ENCODE measurements around the gene SCYL2. TPM values are rescaled to one million over a fixed set of nuclear protein-coding genes. Genes with fewer than 3 reads are reported as not detected.
"Not testable (repeated sequence)": the region's sequence is repeated elsewhere in the genome, so short reads cannot be mapped to it uniquely, and the experiment has no call there.

SCYL2 gene
- total and polyA plus RNA-seq, 4 donors = 17.3 to 46.2 (median 32.9) TPM

DNA sequence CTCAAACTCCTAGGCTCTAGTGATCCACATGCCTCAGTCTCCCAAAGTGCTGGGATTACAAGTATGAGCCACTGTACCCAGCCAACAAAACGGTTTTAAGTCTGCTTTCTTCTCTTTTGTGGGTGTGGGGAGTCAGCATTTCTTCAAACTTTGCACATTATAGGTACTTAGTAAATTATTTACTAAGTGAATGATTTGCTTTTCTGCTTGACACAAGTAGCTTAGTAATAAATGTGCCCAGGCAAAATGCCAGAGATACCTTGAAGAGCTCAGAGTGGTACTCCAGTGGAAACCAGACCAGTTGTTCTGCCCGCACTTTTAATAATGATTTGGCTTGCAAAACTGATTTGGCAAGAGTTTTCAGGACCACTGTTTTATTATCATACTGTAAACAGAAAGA is 15.1 kb upstream of the SCYL2 start:
- H3K9me3 ChIP-seq (ENCODE audit: control insufficient read depth, low read length) = no peaks in the 10 kb centered on the region
- intact Hi-C loops (cut with DNase I) = no loop called here
- H3K27ac ChIP-seq (ENCODE audit: low read depth in 1 of 2, low read length in 2 of 2) = no peak overlapping the region
- DNase-seq = no peak
- H3K36me3 ChIP-seq (ENCODE audit: control insufficient read depth in 1 of 2, insufficient read depth in 2 of 2, low read length in 1 of 2) = no peaks in the 10 kb centered on the region
- H3K4me1 ChIP-seq (ENCODE audit: control insufficient read depth in 1 of 2, insufficient read depth in 2 of 2, low read length in 2 of 2) = no peaks in the 10 kb centered on the region
- no peak overlapping the region for H3K4me3 ChIP-seq (ENCODE audit: low read length in 2 of 2)
- no peaks in the 10 kb centered on the region for H3K27me3 ChIP-seq (ENCODE audit: control insufficient read depth in 1 of 2, insufficient read depth in 2 of 2, low read length in 1 of 2)
- WGBS, 2 donors = 75 to 79% methylated on average over 2 of the region's 2 CpGs
- no peak for ATAC-seq (ENCODE audit: low FRiP score)

DNA sequence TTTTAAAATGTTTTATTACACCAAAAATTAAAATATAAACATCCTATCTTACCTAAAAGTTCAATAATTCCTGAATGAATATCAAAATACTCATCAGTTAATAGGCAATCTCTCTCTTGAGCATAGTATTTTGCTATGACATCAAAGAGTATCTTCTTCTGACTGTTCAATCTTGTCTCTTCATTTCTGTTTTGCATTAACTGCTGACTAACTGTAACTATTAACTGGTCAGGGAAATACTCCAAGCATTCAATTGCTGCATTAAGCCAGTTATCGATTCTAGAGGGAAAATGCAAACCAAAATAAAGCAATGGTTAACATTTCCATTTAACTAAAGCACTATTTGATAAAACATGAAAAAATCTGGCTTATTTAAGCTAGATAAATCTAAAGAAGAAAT is 13.5 kb upstream of the SCYL2 start:
- H3K27me3 ChIP-seq (ENCODE audit: control insufficient read depth in 1 of 2, insufficient read depth in 2 of 2, low read length in 1 of 2) = no peaks in the 10 kb centered on the region
- DNase-seq (no peak), ATAC-seq (ENCODE audit: low FRiP score) (no peak)
- intact Hi-C loops (cut with DNase I) = no loop called here
- H3K9me3 ChIP-seq (ENCODE audit: control insufficient read depth, low read length) = no peaks in the 10 kb centered on the region
- 93% methylated on average over 1 of the region's 1 CpG for WGBS, 2 donors
- H3K4me1 ChIP-seq (ENCODE audit: control insufficient read depth in 1 of 2, insufficient read depth in 2 of 2, low read length in 2 of 2) = no peaks in the 10 kb centered on the region
- no peaks in the 10 kb centered on the region for H3K36me3 ChIP-seq (ENCODE audit: control insufficient read depth in 1 of 2, insufficient read depth in 2 of 2, low read length in 1 of 2)
- H3K27ac ChIP-seq (ENCODE audit: low read depth in 1 of 2, low read length in 2 of 2) = no peak overlapping the region
- H3K4me3 ChIP-seq (ENCODE audit: low read length in 2 of 2) = no peak overlapping the region

DNA sequence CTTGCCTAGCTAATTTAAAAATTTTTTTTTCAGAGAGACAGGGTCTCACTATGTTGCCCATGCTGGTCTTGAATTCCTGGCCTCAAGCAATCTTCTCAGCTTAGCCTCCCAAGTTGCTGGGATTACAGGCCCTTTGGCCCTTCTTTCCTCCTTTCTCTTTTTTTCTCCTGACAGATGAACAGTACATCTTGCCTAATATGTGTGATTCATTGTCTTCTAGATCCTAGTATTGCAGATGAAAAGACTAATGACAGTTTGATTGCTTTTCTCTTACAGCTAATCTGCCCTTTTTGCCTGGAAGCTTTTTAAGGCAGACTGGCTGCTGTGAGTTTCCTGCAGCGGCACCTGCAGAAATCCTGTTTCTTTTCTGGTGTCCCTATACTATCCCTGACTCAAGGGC is 12.1 kb upstream of the SCYL2 start:
- no peak overlapping the region for H3K27ac ChIP-seq (ENCODE audit: low read depth in 1 of 2, low read length in 2 of 2)
- H3K4me3 ChIP-seq (ENCODE audit: low read length in 2 of 2) = no peak overlapping the region
- no peak for ATAC-seq (ENCODE audit: low FRiP score)
- 91 to 97% methylated on average over 1 of the region's 1 CpG for WGBS, 2 donors
- no peaks in the 10 kb centered on the region for H3K27me3 ChIP-seq (ENCODE audit: control insufficient read depth in 1 of 2, insufficient read depth in 2 of 2, low read length in 1 of 2)
- DNase-seq = no peak
- H3K9me3 ChIP-seq (ENCODE audit: control insufficient read depth, low read length) = no peaks in the 10 kb centered on the region
- intact Hi-C loops (cut with DNase I) = no loop called here
- H3K4me1 ChIP-seq (ENCODE audit: control insufficient read depth in 1 of 2, insufficient read depth in 2 of 2, low read length in 2 of 2) = no peaks in the 10 kb centered on the region
- H3K36me3 ChIP-seq (ENCODE audit: control insufficient read depth in 1 of 2, insufficient read depth in 2 of 2, low read length in 1 of 2) = no peaks in the 10 kb centered on the region

DNA sequence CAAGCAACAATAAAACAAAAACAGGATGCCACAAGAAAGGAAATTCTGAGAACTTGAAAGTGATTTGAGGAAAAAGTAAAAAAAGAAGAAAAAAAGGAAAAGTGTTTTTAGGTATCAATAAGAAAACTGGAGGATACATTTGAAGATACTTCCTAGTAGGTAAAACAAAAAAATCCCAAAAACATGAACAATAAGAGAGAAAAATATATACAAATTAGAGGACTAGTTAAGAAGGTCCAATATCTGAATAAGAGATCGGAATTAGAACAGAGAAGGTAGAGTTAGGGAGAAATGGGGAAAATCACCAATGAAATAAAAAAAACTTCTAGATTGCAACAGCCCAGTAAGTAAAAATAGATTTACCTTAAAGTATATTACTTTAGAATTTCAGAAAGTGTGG is 8.8 kb upstream of the SCYL2 start:
- Histone ChIP-seq H3K9me3 (ENCODE audit: control insufficient read depth, low read length) (no peaks in the 10 kb centered on the region), H3K27ac (ENCODE audit: low read depth in 1 of 2, low read length in 2 of 2) (no peak overlapping the region), H3K4me1 (ENCODE audit: control insufficient read depth in 1 of 2, insufficient read depth in 2 of 2, low read length in 2 of 2) (no peaks in the 10 kb centered on the region), H3K27me3 (ENCODE audit: control insufficient read depth in 1 of 2, insufficient read depth in 2 of 2, low read length in 1 of 2) (no peaks in the 10 kb centered on the region), H3K4me3 (ENCODE audit: low read length in 2 of 2) (no peak overlapping the region), H3K36me3 (ENCODE audit: control insufficient read depth in 1 of 2, insufficient read depth in 2 of 2, low read length in 1 of 2) (no peaks in the 10 kb centered on the region)
- DNase-seq (no peak), ATAC-seq (ENCODE audit: low FRiP score) (no peak)
- 96 to 99% methylated on average over 1 of the region's 1 CpG for WGBS, 2 donors
- intact Hi-C loops (cut with DNase I) = no loop called here

DNA sequence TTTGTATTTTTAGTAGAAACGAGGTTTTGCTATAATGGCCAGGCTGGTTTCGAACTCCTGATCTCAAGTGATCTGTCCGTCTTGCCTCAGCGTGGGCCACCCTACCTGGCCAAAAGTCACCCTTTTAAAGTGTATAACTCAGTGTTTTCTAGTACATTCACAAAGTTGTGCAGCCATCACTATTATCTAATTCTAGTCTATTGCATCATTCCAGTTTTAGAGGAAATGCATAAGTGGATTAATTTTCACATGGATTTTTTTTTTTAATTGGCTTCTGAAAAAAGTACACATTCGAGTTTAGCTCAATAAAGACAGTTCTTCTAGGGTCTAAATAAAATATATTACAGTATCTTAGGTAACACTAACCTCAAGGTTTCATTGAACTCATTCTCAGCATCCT is 3.8 kb upstream of the SCYL2 start:
- ATAC-seq (ENCODE audit: low FRiP score) (no peak), DNase-seq (no peak)
- Histone ChIP-seq H3K4me1 (ENCODE audit: control insufficient read depth in 1 of 2, insufficient read depth in 2 of 2, low read length in 2 of 2) (no peaks in the 10 kb centered on the region), H3K27ac (ENCODE audit: low read depth in 1 of 2, low read length in 2 of 2) (no peak overlapping the region), H3K4me3 (ENCODE audit: low read length in 2 of 2) (no peak overlapping the region), H3K9me3 (ENCODE audit: control insufficient read depth, low read length) (no peaks in the 10 kb centered on the region), H3K27me3 (ENCODE audit: control insufficient read depth in 1 of 2, insufficient read depth in 2 of 2, low read length in 1 of 2) (no peaks in the 10 kb centered on the region), H3K36me3 (ENCODE audit: control insufficient read depth in 1 of 2, insufficient read depth in 2 of 2, low read length in 1 of 2) (no peaks in the 10 kb centered on the region)
- WGBS, 2 donors = 87 to 91% methylated on average over 5 of the region's 5 CpGs
- intact Hi-C loops (cut with DNase I) = no loop called here

DNA sequence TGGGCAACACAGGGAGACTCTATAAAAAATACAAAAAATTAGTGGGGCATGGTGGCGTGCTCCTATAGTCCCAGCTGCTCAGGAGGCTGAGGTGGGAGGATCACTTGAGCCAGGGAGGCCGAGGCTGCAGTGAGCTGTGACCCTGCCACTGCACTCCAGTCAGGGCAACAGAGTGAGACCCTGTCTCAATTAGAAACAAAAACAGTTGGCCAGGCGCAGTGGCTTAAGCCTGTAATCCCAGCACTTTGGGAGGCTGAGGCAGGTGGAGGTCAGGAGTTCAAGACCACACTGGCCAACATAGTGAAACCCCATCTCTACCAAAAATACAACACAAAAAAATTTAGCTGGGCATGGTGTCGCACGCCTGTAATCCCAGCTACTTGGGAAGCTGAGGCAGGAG is 1.9 kb upstream of the SCYL2 start:
- ATAC-seq (ENCODE audit: low FRiP score); H3K36me3 ChIP-seq (ENCODE audit: control insufficient read depth in 1 of 2, insufficient read depth in 2 of 2, low read length in 1 of 2); H3K27ac ChIP-seq (ENCODE audit: low read depth in 1 of 2, low read length in 2 of 2); DNase-seq; H3K4me1 ChIP-seq (ENCODE audit: control insufficient read depth in 1 of 2, insufficient read depth in 2 of 2, low read length in 2 of 2); H3K27me3 ChIP-seq (ENCODE audit: control insufficient read depth in 1 of 2, insufficient read depth in 2 of 2, low read length in 1 of 2); H3K9me3 ChIP-seq (ENCODE audit: control insufficient read depth, low read length); H3K4me3 ChIP-seq (ENCODE audit: low read length in 2 of 2); intact Hi-C loops (cut with DNase I): not testable (repeated sequence)
- 95 to 97% methylated on average over 5 of the region's 5 CpGs for WGBS, 2 donors

DNA sequence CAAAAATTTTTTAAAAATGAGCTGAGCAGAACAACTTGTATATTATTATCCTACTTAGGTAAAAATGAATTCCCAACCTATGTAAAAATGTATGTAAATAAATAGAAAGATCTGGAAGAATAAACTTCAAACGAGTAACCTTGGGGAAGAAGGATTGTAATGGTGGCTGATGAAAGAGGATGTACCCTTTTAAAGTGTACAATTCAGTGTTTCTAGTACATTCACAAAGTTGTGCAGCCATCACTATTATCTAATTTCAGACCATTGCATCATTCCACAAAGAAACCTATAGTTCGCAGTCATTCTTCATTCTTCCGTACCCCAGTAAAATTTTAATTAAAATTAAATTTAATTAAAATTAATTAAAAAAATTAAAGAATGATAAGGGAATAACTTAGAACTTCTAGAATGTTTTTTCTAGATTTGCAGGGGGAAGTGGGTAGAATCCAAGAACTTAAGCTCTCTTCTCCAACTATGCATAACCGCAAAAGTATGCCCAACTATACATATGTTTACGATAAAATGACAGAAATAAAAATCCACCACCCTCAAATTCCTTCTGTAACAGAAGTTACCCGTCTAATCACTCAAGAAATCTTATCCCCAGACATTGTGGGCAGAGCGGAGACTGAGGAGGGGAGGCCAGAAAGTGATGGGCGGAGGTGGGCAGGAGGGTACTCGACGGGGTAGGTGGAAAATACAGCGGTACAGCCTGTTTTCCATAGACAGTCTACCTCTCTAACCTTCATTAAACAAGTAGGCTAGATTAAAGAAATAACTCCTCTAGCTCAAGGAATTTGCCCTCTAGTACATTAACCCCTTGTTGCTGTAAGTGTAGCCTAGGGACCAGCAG is 1.0 kb upstream of the SCYL2 start:
- Histone ChIP-seq H3K4me3 (ENCODE audit: low read length in 2 of 2) (peak overlapping the region in 1 of 2 donors; percentile 66), H3K27me3 (ENCODE audit: control insufficient read depth in 1 of 2, insufficient read depth in 2 of 2, low read length in 1 of 2) (no peaks in the 10 kb centered on the region), H3K4me1 (ENCODE audit: control insufficient read depth in 1 of 2, insufficient read depth in 2 of 2, low read length in 2 of 2) (peaks cover 0 to 5% of the 10 kb centered on the region in 2 donors), H3K27ac (ENCODE audit: low read depth in 1 of 2, low read length in 2 of 2) (no peak overlapping the region), H3K9me3 (ENCODE audit: control insufficient read depth, low read length) (no peaks in the 10 kb centered on the region), H3K36me3 (ENCODE audit: control insufficient read depth in 1 of 2, insufficient read depth in 2 of 2, low read length in 1 of 2) (no peaks in the 10 kb centered on the region)
- 55 to 62% methylated on average over 11 of the region's 11 CpGs for whole genome bisulfite sequencing, 2 donors
- peak in 1 of 2 donors; percentile 40 for DNase-seq
- intact Hi-C loops (cut with DNase I) = no loop called here
- no peak for ATAC-seq (ENCODE audit: low FRiP score)

DNA sequence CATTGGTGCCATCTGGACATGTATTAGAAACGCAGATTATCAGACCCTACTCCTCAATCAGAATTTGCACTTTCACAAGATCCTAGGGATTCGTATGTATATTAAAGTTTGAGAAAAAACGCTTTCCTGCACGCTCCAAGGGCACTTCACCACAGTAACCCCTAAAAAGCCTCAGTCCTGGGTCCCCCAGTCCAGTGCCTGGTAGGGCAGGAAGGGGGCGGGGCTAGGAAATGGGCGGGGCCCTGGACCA is 467 bp upstream of the SCYL2 start:
- Histone ChIP-seq H3K4me1 (ENCODE audit: control insufficient read depth in 1 of 2, insufficient read depth in 2 of 2, low read length in 2 of 2) (peaks cover 0 to 5% of the 10 kb centered on the region in 2 donors), H3K27ac (ENCODE audit: low read depth in 1 of 2, low read length in 2 of 2) (no peak overlapping the region), H3K27me3 (ENCODE audit: control insufficient read depth in 1 of 2, insufficient read depth in 2 of 2, low read length in 1 of 2) (no peaks in the 10 kb centered on the region), H3K9me3 (ENCODE audit: control insufficient read depth, low read length) (no peaks in the 10 kb centered on the region), H3K36me3 (ENCODE audit: control insufficient read depth in 1 of 2, insufficient read depth in 2 of 2, low read length in 1 of 2) (no peaks in the 10 kb centered on the region), H3K4me3 (ENCODE audit: low read length in 2 of 2) (peak overlapping the region; percentile 62 to 66)
- intact Hi-C loops (cut with DNase I) = no loop called here
- 0 to 1% methylated on average over 6 of the region's 6 CpGs for WGBS, 2 donors
- DNase-seq = peak in 1 of 2 donors; percentile 96
- peak; percentile 91 for ATAC-seq (ENCODE audit: low FRiP score)

DNA sequence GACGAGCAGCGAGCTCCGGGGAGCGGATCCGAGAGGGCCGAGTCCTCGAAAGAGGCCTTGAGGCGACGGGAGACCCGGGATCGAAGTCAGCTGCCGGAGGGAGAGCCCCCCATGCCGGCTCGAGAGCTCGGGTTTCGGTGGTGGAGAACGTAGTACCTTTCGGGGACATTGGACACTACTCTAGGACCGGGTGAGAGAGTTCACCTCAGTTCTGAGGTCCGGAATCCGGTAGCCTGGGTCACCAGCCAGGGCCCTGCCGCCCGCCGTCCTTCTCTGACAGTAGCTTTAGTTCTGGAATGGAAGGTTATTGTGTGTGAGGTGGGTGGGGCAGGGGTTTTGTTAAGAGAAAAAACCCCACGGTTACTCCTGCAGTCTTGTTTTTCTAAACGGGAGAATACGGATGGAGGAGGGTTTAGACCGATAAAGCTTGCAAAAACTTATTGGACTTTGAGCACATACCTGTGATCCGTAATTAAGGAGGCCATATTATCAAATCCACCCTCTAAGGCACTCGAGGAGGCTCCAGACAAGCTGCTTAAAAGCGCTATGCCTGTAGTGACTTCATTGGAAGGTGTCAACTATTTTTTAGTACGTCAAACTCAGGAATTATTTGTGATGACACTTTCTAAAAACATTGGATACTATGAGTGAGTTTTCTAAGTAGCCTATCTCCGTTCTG is 765 bp downstream of the SCYL2 start:
- Histone ChIP-seq H3K27me3 (ENCODE audit: control insufficient read depth in 1 of 2, insufficient read depth in 2 of 2, low read length in 1 of 2) (no peaks in the 10 kb centered on the region), H3K4me1 (ENCODE audit: control insufficient read depth in 1 of 2, insufficient read depth in 2 of 2, low read length in 2 of 2) (peaks cover 0 to 5% of the 10 kb centered on the region in 2 donors), H3K9me3 (ENCODE audit: control insufficient read depth, low read length) (no peaks in the 10 kb centered on the region), H3K36me3 (ENCODE audit: control insufficient read depth in 1 of 2, insufficient read depth in 2 of 2, low read length in 1 of 2) (no peaks in the 10 kb centered on the region), H3K27ac (ENCODE audit: low read depth in 1 of 2, low read length in 2 of 2) (peak overlapping the region; percentile 43 to 92), H3K4me3 (ENCODE audit: low read length in 2 of 2) (peak overlapping the region; percentile 71 to 89)
- ATAC-seq (ENCODE audit: low FRiP score) = peak; percentile 6
- intact Hi-C loops (cut with DNase I) = no loop called here
- 1% methylated on average over 33 of the region's 33 CpGs for WGBS, 2 donors
- DNase-seq = no peak
